HG02970 (cell line): ENCODE results near the gene SOX9.
"Not testable (repeated sequence)": the region's sequence is repeated elsewhere in the genome, so short reads cannot be mapped to it uniquely, and the experiment has no call there.

Experiments used
- ATAC-seq: cut with Tn5 transposase; IDR thresholded peaks from one replicate; pipeline ENCODE4 v1.9.1; 2021; ENCODE audit warnings: mild to moderate bottlenecking, moderate library complexity, moderate number of reproducible peaks; ENCODE audit not compliant: unreplicated experiment, low FRiP score

Gene SOX9

DNA sequence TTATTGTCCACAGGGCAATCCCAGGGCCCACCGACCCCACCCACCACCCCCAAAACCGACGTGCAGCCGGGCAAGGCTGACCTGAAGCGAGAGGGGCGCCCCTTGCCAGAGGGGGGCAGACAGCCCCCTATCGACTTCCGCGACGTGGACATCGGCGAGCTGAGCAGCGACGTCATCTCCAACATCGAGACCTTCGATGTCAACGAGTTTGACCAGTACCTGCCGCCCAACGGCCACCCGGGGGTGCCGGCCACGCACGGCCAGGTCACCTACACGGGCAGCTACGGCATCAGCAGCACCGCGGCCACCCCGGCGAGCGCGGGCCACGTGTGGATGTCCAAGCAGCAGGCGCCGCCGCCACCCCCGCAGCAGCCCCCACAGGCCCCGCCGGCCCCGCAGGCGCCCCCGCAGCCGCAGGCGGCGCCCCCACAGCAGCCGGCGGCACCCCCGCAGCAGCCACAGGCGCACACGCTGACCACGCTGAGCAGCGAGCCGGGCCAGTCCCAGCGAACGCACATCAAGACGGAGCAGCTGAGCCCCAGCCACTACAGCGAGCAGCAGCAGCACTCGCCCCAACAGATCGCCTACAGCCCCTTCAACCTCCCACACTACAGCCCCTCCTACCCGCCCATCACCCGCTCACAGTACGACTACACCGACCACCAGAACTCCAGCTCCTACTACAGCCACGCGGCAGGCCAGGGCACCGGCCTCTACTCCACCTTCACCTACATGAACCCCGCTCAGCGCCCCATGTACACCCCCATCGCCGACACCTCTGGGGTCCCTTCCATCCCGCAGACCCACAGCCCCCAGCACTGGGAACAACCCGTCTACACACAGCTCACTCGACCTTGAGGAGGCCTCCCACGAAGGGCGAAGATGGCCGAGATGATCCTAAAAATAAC lies 3.0 kb downstream of the SOX9 start:
- ATAC-seq, result no peak

- no peak for ATAC-seq
Measured at GRCh38 chr17:72124438-72124775, 3.6 kb downstream of the SOX9 start.

DNA sequence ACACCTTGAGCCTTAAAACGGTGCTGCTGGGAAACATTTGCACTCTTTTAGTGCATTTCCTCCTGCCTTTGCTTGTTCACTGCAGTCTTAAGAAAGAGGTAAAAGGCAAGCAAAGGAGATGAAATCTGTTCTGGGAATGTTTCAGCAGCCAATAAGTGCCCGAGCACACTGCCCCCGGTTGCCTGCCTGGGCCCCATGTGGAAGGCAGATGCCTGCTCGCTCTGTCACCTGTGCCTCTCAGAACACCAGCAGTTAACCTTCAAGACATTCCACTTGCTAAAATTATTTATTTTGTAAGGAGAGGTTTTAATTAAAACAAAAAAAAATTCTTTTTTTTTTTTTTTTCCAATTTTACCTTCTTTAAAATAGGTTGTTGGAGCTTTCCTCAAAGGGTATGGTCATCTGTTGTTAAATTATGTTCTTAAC lies 4.4 kb downstream of the SOX9 start:
- no peak for ATAC-seq

- ATAC-seq, result no peak
Measured at GRCh38 chr17:72125742-72126141, 4.9 kb downstream of the SOX9 start.

- ATAC-seq, result no peak
Measured at GRCh38 chr17:72126575-72127486, 6.0 kb downstream of the SOX9 start.

GRCh38 chr17:72128039-72128438 lies 7.2 kb downstream of the SOX9 start:
- no peak for ATAC-seq

DNA sequence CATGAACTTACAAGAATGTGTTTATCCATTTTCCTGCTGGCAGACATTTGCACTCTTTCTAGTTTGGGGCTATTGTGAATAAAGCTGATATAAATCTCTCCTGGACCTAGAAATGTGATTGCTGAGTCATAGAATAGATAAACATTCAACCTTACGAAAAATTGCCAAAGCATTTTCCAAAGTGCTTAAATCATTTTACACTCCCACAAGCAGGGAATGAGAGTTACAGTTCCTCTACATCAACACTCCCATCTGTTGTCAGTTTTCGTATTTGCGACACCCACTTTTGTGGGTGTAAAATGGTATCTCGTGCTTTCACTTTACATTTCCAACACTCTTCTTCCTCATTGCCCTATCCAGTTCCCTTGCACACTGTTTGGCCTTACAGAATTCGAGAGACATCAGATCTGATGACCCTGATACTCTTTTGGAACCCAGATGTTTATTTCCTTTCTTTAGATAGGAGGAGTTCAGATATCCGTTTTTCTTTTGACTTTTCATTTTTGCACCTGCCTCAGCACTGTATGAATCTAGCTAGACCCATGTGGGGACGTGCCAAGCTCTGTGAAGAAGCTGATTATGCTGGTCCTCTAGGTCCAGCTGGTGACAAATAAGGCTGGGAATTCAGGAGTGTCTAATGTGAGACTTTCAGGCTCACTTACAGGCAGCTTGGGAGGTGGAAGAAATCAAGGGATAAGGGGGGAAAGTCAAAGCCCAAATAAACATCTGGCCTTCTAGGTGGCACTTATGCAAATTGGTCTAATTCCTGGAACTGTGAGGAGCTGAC lies 14.0 kb downstream of the SOX9 start:
- no peak for ATAC-seq

DNA sequence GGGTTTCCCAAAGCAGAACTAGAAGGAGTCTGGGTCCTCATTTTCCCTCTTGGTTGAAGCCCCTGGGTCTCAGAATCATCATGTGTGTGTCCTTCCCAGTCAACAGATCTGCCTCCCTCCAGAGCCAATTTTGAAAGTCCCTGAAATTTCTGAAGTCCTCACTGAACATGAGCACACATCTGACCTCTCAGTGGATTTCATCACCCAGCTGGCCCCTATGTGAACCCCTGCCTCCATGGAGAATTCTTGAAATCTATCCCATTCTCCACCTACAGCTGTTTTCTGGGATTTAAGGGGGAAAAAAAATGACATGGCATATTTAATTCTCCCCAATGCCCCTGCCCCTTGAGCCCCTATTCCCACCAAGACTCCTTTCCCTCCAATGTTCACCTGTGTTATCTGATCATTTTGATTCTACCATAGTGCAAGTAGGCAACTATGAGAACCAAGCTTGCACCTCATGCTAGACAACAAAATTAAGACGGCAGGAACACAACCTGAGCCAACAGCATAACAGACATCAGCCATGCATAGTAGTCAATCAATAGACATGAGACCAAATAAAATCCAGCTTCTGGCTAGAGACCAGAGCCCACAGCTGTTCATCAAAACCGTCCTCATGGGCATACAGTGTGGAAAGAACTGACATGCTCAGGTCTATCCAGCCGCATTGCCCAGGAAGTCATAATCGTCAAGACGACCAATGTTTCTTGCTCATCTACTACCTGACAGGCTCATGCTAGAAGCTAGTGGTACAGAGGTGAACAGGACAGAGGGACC lies 14.9 kb downstream of the SOX9 start:
- ATAC-seq, result no peak

DNA sequence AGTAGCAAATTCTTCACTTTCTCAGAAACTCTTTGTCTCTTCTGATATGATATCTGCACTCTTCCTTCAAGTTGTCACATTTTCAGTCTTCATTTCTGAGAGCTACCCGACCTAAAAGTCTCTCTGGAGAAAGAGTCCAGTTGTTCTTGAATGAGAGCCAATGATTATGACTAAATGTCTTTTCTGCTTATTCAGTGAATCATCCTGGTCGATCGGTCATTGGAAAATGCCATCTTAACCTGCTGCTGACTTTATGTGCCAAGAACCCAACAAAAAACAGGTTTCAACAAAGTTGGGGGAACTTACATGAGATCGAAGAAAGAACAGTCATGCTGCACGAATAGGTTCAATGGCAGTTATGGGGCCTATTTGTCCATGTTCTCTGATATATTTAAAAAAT lies 15.9 kb downstream of the SOX9 start:
- no peak for ATAC-seq

- no peak for ATAC-seq
Measured at GRCh38 chr17:72137161-72137560, 16.3 kb downstream of the SOX9 start.

DNA sequence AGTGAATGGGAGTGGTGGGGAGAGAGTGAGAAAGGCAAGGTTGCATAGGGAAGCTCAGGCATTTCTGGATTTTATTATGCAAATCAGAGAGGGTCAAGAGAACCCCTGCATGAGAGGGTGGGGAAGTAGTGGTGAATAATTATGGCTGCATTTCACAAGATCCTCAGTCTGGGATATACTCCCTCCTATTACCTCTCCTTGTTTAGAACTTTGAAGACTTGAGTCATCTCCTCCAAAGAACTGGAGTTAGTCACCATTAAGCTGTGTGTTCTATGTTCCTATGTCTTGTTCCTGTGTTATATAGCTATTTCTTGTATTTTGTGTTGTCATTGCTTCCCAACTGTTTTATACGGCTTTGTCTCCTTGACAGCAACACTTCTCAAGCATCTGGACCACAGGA lies 18.4 kb downstream of the SOX9 start:
- ATAC-seq, result no peak

DNA sequence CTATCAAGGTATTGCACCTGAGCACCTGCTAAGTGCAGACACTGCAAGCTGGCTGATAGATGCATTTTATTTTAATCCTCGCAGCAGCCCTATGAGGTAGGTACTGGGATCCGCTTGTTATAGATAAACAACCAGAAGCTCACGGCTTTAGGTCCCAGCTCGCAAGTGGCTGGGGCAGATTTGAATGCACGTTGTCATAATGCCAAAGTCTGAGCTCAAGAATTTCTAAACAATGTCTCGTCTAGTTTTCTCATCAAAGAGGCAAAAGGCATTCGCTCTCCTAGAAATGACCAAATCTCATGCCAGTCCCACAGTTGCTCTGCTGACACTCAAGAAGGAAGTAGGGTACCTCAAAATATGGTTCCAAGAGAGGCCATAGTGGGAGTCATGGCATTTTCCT lies 20.5 kb downstream of the SOX9 start:
- ATAC-seq, result no peak

DNA sequence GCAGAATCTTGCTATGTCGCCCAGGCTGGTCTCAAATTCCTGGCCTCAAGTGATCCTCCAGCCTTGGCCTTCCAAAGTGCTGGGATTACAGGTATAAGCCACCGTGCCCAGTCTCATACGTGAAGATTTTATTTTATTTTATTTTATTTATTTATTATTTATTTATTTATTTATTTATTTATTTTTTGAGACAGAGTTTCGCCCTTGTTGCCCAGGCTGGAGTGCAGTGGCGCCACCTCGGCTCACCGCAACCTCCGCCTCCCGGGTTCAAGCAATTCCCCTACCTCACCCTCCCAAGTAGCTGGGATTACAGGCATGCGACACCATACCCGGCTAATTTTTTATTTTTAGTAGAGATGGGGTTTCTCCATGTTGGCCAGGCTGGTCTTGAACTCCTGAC lies 21.3 kb downstream of the SOX9 start:
- not testable (repeated sequence) for ATAC-seq

- ATAC-seq, result no peak
Measured at GRCh38 chr17:72142614-72143013, 21.8 kb downstream of the SOX9 start.

DNA sequence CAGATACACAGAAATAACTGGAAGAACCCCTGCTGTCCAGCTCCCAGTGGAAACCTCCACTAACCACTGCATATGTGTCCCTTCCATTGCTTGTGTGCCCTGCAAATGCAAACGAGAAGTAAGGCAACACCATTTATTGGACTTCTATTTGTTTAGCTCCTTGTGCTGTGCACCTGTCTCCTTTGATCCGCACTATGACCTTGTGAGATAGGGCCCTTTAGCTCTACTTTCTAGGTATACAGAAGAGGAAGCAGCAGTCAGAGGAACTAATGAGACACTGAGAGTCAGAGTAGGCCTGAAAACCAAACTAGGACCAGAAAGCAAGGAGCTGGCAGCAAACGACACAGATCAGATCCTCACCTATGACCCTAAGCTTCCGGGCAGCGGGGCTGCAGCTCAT lies 22.4 kb downstream of the SOX9 start:
- ATAC-seq, result no peak

DNA sequence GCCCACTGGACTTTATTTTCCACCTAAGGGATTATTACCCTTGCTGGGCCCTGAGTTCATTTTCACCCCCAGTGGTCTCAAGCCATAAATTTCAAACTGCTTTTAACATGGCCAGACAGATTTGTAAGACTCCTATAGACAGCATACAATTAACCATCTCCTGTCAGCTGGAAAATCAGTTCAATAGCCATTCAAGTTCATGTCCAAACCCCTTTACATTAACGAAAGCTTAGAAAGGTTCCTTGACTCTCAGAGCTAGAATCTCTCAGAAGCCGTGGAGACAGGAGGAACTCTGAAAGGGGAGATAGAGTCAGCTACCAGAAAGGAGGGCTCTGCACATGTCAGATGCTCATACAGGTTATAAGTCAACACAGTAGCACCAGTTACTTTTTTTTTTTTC lies 23.3 kb downstream of the SOX9 start:
- ATAC-seq, result no peak

DNA sequence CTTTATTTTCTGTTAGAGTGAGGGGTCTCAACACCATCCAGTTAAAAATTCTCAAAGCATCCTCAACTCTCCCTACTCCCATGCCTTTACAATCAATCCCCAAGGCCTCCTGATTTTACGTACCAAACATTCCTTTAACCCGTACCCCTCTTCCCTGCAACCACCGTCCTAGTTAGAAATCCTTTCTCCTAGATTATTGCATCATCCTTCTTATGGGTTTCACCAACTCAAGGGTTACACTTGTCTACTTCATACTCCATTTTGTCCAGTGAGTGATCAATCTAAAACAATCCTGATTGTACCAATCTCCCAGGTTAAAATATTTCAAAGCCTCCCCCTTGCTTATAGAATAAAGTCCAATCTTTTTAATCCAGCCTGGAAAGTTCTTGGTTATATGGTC lies 24.7 kb downstream of the SOX9 start:
- no peak for ATAC-seq

DNA sequence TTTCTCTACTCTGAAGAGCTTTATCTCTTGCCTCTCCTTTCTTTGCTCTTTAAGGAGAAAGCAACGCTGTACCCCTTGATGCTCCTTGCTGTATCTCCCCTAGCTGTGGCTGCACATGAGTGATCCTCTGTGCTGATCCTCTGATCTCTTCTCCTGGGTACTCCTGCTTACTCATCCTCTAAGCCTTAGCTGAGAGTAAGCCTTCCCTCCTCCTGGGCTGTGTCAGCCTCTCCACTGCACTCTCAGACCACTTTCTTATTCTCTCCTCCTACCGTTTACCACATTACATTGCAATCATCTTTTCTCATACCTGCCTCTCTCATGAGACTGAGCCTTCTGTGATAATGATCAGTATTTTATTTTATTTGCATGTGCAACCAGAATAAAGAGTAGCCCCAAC lies 25.1 kb downstream of the SOX9 start:
- ATAC-seq, result no peak

DNA sequence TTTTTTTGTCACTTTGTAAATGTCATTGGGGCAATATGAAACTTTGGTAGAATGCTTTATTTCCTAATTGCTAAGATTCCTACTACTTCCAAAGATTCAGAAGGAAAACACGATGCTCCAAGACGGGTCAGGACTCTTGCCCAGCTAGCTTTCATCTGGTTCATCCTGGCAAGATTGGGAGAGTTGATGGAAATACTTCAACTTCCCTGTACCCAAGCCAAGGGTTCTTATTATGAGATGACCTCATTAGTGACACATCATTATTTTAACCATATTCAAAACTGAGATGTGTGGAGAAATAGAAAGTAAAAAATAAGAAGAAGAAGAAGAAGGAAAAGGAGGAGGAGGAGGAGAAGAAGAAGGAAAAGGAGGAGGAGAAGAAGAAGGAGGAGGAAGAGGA lies 25.6 kb downstream of the SOX9 start:
- no peak for ATAC-seq
